GM12878 (cell line): Measurements from ENCODE around the gene LRRC23. TPM values are rescaled to one million over a fixed set of nuclear protein-coding genes. Genes with fewer than 3 reads are reported as not detected.

Experiments used
- CREB1 ChIP-seq: IDR thresholded peaks from 2 replicates; pipeline ENCODE4 v1.6.1; 2012; ENCODE audit warnings: low read depth, mild to moderate bottlenecking, inconsistent platforms
- EP300 ChIP-seq, 2 experiments: fragments of 150-350 bp in 1 of 2; IDR thresholded peaks; 2 replicates each; pipeline ENCODE4 v1.6.1; 2011 to 2012; ENCODE audit warnings: low read depth in 2 of 2, low read length in 2 of 2, borderline replicate concordance in 1 of 2, improper control_type of control experiment in 1 of 2, inconsistent platforms in 1 of 2; ENCODE audit not compliant: control insufficient read depth in 1 of 2
- NRF1 ChIP-seq: conservative IDR thresholded peaks from 2 replicates; pipeline ENCODE4 v1.6.1; 2011; ENCODE audit warnings: mild to moderate bottlenecking, low read depth, low read length, improper control_type of control experiment
- PAX5 ChIP-seq: IDR thresholded peaks from 2 replicates; pipeline ENCODE4 v1.6.1; 2011; ENCODE audit warnings: low read depth, low read length, borderline replicate concordance
- TARDBP ChIP-seq: IDR thresholded peaks from 2 replicates; pipeline ENCODE4 v1.6.1; 2016; ENCODE audit warnings: borderline replicate concordance
- YBX1 ChIP-seq: fragments of 450-650 bp; IDR thresholded peaks from 2 replicates; pipeline ENCODE4 v1.6.1; 2016; ENCODE audit warnings: antibody characterized with exemption
- polyA plus RNA-seq, 11 experiments: library from polyadenylated mRNA; depleted of rRNA in 4 of 11; unstranded in 6 of 11; stranded (reverse) in 5 of 11; fragments of >200 nt; fragmentation: Nextera tagmentation in 4 of 11; fragmentation: Illumina TruSeq in 1 of 11; extraction: Ambion mirVana in 4 of 11; extraction: Trizol in 1 of 11; gene quantifications; 1 replicate in 1 of 11; 2 replicates in 10 of 11; pipeline versions ENCODE4 v1.2.1 to v1.2.3, GENCODE V29; 2011 to 2016; ENCODE audit warnings: inconsistent platforms in 2 of 11, missing spikeins in 2 of 11, low read depth in 1 of 11
- total RNA-seq, 4 experiments: library from RNA; depleted of rRNA in 3 of 4; stranded (reverse); fragments of >200 nt in 3 of 4; fragmentation: Illumina TruSeq in 1 of 4; extraction: Trizol in 1 of 4; gene quantifications; 2 replicates each; pipeline versions ENCODE4 v1.2.1 to v1.2.3, GENCODE V29; 2013 to 2021
- TF ChIP-seq, protein P1 (sequence below): IDR thresholded peaks from 2 replicates; pipeline ENCODE4 v1.6.1; 2012; ENCODE audit warnings: improper control_type of control experiment, low read depth, low read length; ENCODE audit not compliant: insufficient replicate concordance
- TF ChIP-seq, protein P2 (sequence below): IDR thresholded peaks from 2 replicates; pipeline ENCODE4 v1.6.1; 2011; ENCODE audit warnings: borderline replicate concordance, low read depth, mild to moderate bottlenecking, moderate library complexity, low read length; ENCODE audit not compliant: insufficient read depth, poor library complexity, severe bottlenecking
- TF ChIP-seq, protein P3 (sequence below): IDR thresholded peaks from 2 replicates; pipeline ENCODE4 v1.6.1; 2011; ENCODE audit warnings: borderline replicate concordance, low read depth, mild to moderate bottlenecking, moderate library complexity, mixed read lengths, low read length; ENCODE audit not compliant: insufficient read depth; ENCODE audit errors: extremely low read length
- TF ChIP-seq, protein P4 (sequence below): fragments of 450-650 bp; IDR thresholded peaks from 2 replicates; pipeline ENCODE4 v1.6.1; 2017; ENCODE audit warnings: mild to moderate bottlenecking, moderate library complexity
- TF ChIP-seq, protein P5 (sequence below): fragments of 450-650 bp; IDR thresholded peaks from 2 replicates; pipeline ENCODE4 v1.6.1; 2018; ENCODE audit warnings: borderline replicate concordance, mild to moderate bottlenecking; ENCODE audit not compliant: partially characterized antibody

Gene LRRC23
- total and polyA plus RNA-seq, 10 of the 15 experiments (the other 5 are each of a cell fraction or from before 2014, with no cell fraction given): 1.4 to 6.9 (median 3.4) TPM

DNA sequence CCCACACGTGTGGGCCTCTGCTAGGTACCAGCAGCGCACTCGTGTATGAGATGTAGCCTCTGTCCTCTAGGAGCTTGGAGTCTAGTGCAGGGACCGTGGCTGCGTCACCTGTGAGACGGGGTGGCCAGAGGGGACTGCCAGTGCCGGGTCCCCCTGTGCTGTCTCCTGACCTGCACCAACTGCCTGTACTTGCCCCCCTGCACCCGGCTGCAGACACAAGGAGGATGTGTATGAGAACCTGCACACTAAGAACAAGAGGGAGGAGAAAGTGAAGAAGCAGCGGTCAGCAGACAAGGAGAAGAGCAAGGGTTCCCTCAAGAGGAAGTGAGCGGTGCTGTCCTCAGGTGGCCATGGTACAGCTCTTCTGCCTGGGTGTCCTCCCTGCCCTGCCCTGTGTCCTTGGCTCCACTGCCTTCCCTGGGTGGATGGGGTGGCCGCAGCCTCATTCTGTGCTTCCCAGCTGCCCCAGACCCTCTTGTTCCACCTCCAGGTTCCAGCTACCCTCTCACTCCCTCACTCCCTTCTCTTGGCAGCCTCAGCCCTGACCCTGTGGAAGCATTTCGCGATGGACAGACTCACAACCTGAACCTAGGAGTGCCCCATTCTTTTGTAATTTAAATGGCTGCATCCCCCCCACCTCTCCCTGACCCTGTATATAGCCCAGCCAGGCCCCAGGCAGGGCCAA lies 56.1 kb downstream of the LRRC23 start (continued):
- TF ChIP-seq, protein P1, sequence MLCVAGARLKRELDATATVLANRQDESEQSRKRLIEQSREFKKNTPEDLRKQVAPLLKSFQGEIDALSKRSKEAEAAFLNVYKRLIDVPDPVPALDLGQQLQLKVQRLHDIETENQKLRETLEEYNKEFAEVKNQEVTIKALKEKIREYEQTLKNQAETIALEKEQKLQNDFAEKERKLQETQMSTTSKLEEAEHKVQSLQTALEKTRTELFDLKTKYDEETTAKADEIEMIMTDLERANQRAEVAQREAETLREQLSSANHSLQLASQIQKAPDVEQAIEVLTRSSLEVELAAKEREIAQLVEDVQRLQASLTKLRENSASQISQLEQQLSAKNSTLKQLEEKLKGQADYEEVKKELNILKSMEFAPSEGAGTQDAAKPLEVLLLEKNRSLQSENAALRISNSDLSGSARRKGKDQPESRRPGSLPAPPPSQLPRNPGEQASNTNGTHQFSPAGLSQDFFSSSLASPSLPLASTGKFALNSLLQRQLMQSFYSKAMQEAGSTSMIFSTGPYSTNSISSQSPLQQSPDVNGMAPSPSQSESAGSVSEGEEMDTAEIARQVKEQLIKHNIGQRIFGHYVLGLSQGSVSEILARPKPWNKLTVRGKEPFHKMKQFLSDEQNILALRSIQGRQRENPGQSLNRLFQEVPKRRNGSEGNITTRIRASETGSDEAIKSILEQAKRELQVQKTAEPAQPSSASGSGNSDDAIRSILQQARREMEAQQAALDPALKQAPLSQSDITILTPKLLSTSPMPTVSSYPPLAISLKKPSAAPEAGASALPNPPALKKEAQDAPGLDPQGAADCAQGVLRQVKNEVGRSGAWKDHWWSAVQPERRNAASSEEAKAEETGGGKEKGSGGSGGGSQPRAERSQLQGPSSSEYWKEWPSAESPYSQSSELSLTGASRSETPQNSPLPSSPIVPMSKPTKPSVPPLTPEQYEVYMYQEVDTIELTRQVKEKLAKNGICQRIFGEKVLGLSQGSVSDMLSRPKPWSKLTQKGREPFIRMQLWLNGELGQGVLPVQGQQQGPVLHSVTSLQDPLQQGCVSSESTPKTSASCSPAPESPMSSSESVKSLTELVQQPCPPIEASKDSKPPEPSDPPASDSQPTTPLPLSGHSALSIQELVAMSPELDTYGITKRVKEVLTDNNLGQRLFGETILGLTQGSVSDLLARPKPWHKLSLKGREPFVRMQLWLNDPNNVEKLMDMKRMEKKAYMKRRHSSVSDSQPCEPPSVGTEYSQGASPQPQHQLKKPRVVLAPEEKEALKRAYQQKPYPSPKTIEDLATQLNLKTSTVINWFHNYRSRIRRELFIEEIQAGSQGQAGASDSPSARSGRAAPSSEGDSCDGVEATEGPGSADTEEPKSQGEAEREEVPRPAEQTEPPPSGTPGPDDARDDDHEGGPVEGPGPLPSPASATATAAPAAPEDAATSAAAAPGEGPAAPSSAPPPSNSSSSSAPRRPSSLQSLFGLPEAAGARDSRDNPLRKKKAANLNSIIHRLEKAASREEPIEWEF: no peak
- no peak for TF ChIP-seq PAX5
- 0 out of 2 replicates have a peak, but pooled peaks have one; percentile 18 for TF ChIP-seq TARDBP
- TF ChIP-seq, protein P2, sequence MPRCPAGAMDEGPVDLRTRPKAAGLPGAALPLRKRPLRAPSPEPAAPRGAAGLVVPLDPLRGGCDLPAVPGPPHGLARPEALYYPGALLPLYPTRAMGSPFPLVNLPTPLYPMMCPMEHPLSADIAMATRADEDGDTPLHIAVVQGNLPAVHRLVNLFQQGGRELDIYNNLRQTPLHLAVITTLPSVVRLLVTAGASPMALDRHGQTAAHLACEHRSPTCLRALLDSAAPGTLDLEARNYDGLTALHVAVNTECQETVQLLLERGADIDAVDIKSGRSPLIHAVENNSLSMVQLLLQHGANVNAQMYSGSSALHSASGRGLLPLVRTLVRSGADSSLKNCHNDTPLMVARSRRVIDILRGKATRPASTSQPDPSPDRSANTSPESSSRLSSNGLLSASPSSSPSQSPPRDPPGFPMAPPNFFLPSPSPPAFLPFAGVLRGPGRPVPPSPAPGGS: no peak
- no peak for TF ChIP-seq YBX1
- TF ChIP-seq EP300 (IDR thresholded peaks at IDR 0.05; ENCODE audit: borderline replicate concordance in 1 of 2, control insufficient read depth in 1 of 2, low read depth in 2 of 2, low read length in 2 of 2): 0 out of 4 replicates have a peak, but pooled peaks of 1 of the 2 experiments have one; percentile 23
- no peak for TF ChIP-seq CREB1
- TF ChIP-seq, protein P3, sequence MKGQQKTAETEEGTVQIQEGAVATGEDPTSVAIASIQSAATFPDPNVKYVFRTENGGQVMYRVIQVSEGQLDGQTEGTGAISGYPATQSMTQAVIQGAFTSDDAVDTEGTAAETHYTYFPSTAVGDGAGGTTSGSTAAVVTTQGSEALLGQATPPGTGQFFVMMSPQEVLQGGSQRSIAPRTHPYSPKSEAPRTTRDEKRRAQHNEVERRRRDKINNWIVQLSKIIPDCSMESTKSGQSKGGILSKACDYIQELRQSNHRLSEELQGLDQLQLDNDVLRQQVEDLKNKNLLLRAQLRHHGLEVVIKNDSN: no peak
- TF ChIP-seq, protein P4, sequence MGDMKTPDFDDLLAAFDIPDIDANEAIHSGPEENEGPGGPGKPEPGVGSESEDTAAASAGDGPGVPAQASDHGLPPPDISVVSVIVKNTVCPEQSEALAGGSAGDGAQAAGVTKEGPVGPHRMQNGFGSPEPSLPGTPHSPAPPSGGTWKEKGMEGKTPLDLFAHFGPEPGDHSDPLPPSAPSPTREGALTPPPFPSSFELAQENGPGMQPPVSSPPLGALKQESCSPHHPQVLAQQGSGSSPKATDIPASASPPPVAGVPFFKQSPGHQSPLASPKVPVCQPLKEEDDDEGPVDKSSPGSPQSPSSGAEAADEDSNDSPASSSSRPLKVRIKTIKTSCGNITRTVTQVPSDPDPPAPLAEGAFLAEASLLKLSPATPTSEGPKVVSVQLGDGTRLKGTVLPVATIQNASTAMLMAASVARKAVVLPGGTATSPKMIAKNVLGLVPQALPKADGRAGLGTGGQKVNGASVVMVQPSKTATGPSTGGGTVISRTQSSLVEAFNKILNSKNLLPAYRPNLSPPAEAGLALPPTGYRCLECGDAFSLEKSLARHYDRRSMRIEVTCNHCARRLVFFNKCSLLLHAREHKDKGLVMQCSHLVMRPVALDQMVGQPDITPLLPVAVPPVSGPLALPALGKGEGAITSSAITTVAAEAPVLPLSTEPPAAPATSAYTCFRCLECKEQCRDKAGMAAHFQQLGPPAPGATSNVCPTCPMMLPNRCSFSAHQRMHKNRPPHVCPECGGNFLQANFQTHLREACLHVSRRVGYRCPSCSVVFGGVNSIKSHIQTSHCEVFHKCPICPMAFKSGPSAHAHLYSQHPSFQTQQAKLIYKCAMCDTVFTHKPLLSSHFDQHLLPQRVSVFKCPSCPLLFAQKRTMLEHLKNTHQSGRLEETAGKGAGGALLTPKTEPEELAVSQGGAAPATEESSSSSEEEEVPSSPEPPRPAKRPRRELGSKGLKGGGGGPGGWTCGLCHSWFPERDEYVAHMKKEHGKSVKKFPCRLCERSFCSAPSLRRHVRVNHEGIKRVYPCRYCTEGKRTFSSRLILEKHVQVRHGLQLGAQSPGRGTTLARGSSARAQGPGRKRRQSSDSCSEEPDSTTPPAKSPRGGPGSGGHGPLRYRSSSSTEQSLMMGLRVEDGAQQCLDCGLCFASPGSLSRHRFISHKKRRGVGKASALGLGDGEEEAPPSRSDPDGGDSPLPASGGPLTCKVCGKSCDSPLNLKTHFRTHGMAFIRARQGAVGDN: no peak; the same call in 1 of the 2 replicates
- TF ChIP-seq, protein P5, sequence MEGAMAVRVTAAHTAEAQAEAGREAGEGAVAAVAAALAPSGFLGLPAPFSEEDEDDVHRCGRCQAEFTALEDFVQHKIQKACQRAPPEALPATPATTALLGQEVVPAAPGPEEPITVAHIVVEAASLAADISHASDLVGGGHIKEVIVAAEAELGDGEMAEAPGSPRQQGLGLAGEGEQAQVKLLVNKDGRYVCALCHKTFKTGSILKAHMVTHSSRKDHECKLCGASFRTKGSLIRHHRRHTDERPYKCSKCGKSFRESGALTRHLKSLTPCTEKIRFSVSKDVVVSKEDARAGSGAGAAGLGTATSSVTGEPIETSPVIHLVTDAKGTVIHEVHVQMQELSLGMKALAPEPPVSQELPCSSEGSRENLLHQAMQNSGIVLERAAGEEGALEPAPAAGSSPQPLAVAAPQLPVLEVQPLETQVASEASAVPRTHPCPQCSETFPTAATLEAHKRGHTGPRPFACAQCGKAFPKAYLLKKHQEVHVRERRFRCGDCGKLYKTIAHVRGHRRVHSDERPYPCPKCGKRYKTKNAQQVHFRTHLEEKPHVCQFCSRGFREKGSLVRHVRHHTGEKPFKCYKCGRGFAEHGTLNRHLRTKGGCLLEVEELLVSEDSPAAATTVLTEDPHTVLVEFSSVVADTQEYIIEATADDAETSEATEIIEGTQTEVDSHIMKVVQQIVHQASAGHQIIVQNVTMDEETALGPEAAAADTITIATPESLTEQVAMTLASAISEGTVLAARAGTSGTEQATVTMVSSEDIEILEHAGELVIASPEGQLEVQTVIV: no peak
- no peak for TF ChIP-seq NRF1
